Measurements from ENCODE around the gene PPM1D.

DNA sequence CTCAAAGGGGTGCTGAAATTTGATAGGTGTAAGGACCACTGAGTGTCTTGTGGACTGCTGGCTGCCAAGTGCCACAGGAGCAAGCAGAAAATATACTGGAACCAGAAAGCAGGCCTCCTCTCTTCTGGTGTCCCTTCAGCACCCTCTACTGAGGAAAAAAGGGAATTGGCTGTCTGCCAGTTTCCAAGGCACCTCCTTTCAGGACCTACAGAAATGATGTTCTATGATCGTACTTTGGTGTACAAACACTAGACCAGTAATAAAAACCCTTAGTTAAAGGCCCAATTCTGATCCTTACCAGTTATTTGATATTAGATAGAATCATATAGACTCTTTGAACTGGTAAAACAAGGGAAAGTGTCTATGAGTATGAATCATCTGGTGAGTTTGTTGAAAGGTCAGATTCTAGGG, 41.8 kb downstream of the PPM1D start:
- no peak for TF ChIP-seq EZH2phosphoT487 (IDR thresholded peaks at IDR 0.05; ENCODE audit: low read length)
- TF ChIP-seq, protein P1, sequence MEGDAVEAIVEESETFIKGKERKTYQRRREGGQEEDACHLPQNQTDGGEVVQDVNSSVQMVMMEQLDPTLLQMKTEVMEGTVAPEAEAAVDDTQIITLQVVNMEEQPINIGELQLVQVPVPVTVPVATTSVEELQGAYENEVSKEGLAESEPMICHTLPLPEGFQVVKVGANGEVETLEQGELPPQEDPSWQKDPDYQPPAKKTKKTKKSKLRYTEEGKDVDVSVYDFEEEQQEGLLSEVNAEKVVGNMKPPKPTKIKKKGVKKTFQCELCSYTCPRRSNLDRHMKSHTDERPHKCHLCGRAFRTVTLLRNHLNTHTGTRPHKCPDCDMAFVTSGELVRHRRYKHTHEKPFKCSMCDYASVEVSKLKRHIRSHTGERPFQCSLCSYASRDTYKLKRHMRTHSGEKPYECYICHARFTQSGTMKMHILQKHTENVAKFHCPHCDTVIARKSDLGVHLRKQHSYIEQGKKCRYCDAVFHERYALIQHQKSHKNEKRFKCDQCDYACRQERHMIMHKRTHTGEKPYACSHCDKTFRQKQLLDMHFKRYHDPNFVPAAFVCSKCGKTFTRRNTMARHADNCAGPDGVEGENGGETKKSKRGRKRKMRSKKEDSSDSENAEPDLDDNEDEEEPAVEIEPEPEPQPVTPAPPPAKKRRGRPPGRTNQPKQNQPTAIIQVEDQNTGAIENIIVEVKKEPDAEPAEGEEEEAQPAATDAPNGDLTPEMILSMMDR (IDR thresholded peaks at IDR 0.05; ENCODE audit: low read length), result peak; percentile 67

All from MM.1S (cell line).